HG03108 (cell line): Measurements from ENCODE around the gene KIAA0825.
A peak's percentile ranks its signal among the peaks of the same experiment; 100 is the strongest.
"Not testable (repeated sequence)": the region's sequence is repeated elsewhere in the genome, so short reads cannot be mapped to it uniquely, and the experiment has no call there.

ENCODE experiments used
- ATAC-seq: cut with Tn5 transposase; IDR thresholded peaks from one replicate; pipeline ENCODE4 v1.9.1; 2021; ENCODE audit warnings: moderate library complexity; ENCODE audit not compliant: unreplicated experiment

KIAA0825 gene

DNA sequence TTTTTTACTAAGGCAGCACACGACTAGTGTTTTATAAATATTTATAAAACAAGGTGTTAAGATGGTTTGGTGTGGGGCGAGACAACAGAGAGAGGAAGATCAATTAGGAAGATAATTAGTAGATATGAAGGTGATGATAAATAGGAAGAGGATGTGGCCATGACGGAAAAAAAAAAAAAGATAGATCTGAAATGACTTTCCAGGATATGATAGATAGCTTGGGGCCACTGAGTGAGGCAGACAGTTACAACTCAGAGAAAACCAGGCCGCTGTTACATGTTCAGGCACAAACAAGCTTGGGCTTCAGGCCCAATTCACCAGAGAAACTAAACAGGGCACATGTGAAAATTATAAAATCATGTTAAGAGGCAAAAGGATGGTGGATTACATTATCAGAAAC is 43.2 kb downstream of the KIAA0825 start:
- ATAC-seq = no peak

- ATAC-seq = not testable (repeated sequence)
Observed at GRCh38 chr5:94573349-94573748, 45.1 kb downstream of the KIAA0825 start.

GRCh38 chr5:94571415-94571814 is 47.0 kb downstream of the KIAA0825 start:
- no peak for ATAC-seq

DNA sequence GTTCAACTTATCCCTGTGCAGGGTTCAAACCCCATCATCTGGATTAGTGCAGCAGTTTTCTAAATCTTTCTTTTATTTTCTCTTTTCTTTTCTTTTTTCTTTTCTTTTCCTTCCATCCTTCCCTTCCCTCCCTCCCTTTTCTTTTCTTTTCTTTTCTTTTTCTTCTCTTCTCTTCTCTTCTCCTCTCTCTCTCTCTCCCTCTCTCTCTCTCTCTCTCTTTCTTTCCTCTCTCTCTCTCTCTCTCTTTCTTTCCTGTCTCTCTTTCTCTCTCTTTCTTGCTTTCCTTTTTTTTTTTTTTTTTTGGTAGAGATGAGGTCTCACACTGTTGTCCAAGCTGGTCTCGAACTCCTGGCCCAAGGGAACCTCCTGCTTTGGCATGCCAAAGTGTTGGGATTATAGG is 53.6 kb downstream of the KIAA0825 start:
- ATAC-seq = no peak

GRCh38 chr5:94562327-94562971 is 56.0 kb downstream of the KIAA0825 start:
- ATAC-seq = no peak

DNA sequence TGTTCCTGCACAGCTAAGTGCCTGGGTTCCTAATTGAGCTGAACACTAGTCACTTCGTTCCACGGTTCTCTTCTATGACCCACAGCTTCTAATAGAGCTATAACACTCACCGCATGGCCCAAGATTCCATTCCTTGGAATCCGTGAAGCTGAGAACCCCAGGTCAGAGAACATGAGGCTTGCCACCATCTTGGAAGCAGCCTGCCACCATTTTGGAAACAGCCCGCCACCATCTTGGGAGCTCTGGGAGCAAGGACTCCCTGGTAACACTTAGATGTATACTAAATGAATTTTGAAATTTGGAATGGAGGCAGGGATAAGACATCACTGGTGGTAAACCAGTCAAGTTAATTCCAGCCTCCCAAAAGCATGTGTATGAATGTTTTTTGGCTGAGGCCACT is 60.4 kb downstream of the KIAA0825 start:
- no peak for ATAC-seq

GRCh38 chr5:94551858-94552257 is 66.5 kb downstream of the KIAA0825 start:
- no peak for ATAC-seq

DNA sequence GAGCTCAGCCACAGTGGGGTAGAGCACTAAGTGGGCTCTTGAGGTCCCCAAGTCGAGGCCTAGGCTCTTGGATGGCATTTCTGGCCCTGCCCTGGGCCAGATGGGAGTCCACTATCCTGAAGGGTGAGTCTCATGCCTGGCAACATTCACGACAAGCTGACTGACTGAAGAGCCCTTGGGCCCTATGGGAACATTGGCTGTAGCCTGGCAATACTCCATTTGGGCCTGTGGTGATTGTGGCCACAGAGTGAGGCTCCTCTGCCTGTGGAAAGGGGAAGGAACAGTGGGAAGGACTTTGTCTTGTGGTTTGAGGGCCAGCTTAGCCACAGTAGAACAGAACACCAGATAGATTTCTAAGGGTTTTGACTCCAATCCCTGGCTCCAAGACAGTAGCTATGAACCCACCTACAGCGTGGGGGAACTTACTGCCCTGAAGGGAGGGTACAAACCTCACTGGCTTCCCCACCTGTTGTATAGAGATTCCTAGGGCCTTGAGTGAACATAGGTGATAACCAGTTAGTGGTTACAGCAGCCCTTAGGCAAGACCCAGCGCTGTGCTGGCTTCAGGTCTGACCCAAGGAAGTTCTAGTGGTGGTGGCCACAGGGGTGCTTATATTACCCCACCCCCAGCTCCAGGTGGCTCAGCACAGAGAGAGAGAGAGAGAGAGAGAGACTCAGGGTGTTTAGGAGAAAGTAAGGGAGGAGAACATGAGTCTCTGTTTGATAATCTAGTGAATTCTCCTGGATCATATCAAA is 72.4 kb downstream of the KIAA0825 start:
- no peak for ATAC-seq

- no peak for ATAC-seq
Observed at GRCh38 chr5:94544875-94545547, 73.4 kb downstream of the KIAA0825 start.

DNA sequence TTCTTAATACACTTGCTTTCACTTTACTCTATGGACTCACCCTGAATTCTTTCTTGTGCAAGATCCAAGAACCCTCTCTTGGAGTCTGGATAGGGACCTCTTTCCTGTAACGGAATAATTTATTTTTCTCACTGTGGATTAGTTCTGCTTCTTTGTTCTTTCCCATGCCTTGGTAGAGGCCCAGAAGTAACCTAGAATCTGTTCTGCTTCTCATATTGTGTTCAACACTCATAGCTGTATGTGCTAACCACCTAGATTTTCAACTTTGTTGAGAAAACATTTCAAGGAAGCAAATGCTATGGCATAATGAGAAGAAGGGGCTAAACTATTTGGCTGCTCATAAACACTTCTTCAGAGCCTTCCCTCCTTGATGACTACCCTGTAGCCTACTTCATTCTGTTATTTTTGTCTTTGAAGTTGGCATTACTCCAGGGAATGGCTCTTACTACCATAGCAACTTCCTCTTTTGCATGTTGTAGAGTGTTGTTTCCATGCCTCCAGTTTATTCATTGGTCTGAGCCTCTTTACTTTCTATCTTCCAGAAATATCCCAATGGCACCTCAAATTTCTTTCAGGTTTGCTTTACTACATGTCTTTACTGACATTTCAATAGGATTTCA is 74.3 kb downstream of the KIAA0825 start:
- ATAC-seq = no peak

- no peak for ATAC-seq
Observed at GRCh38 chr5:94540856-94541494, 77.4 kb downstream of the KIAA0825 start.

DNA sequence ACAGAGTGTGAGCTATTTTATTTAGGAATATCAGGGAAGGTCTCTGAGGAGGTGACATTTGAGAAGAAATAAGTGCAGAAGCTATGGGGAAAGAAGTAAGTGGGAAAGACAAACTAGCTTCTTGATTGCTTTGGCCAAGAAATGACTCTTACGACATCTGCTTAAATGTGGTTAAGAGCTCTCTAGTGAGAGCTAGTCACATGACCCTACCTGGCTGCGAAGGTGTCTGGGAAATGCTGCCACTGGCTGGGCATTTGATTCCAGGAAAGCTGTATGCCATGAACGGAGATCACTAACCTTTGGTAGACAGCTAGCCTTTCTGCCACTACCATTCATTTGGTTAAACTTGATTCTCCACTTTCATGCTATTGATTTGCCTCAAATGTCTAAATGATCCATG is 80.1 kb downstream of the KIAA0825 start:
- no peak for ATAC-seq

- no peak for ATAC-seq
Observed at GRCh38 chr5:94526706-94527105, 91.7 kb downstream of the KIAA0825 start.

GRCh38 chr5:94524841-94525697 is 93.3 kb downstream of the KIAA0825 start:
- peak; percentile 54 for ATAC-seq

DNA sequence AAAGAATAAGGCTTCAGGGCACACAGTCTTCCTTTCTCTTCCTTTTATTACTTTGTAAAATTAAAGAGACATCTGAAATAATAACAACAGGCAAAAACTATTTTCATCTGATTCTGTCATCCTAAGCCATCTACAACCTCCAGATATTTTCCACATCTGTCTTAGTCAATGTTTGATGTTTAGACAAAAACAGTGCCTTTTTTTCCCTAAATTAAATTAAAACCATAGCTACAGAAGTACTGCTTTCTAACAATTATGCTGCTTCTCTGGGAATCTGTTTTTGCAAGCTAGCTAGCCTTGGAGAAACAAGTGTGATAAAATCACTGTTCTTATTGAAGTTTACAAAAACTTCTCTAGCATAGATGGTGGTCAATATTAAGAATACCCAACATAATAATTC is 95.4 kb downstream of the KIAA0825 start:
- ATAC-seq = no peak

DNA sequence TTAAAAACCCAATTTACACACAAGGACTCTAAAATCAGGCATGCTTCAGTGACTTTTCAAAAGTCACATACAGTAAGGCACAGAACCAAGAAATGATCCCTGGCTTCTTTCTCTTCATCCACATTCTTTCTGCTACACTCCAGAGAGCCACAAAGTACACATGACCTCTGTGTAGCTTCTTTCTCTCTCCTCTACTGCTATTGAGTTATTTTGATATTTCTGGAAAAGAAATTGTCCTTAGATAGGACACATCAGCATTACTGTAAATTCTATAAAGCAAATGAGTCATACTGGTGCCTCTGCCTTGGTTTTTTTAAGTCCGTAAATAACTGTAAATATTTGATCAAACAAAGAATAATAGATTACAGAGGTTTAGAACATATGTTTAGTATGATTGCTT is 96.3 kb downstream of the KIAA0825 start:
- no peak for ATAC-seq

- ATAC-seq = no peak
Observed at GRCh38 chr5:94517490-94518488, 100.6 kb downstream of the KIAA0825 start.

GRCh38 chr5:94516148-94516547 is 102.3 kb downstream of the KIAA0825 start:
- ATAC-seq = no peak
